Activated CD8-positive, alpha-beta T cell treated with anti-CD3 and anti-CD28 coated beads, Interleukin-2, amount 10 ng/mL, durations not matched to agents 7 days and 5 days (primary cell): ENCODE results near the gene MSH3. TPM values are rescaled to one million over a fixed set of nuclear protein-coding genes. Genes with fewer than 3 reads are reported as not detected.

Experiments used
- ATAC-seq: fragments of 150-1000 bp; cut with Tn5 transposase; one replicate; pipeline ENCODE4 v1.10.0; 2021; ENCODE audit warnings: moderate library complexity
- CTCF ChIA-PET: fragments of 350-600 bp; sonication (Branson Sonifier 250); formaldehyde crosslinking; loops from one replicate; lab custom pipeline; 2021; ENCODE audit warnings: antibody characterized with exemption; lab: Charles Lee
- POLR2A ChIA-PET: fragments of 350-600 bp; sonication (Branson Sonifier 250); formaldehyde crosslinking; loops from one replicate; lab custom pipeline; 2021; ENCODE audit warnings: antibody characterized with exemption; lab: Charles Lee
- DNase-seq: peaks from one replicate; pipeline ENCODE4 v3.0.0-alpha.2; 2020
- H3K27ac Mint-ChIP-seq: one replicate; pipeline ENCODE4 v1.8.0; 2021; ENCODE audit warnings: mild to moderate bottlenecking, mixed read lengths
- H3K27me3 Mint-ChIP-seq: one replicate; pipeline ENCODE4 v1.8.0; 2021; ENCODE audit warnings: low read depth, mixed read lengths
- H3K36me3 Mint-ChIP-seq: one replicate; pipeline ENCODE4 v1.8.0; 2021; ENCODE audit warnings: low read depth, mixed read lengths
- H3K4me1 Mint-ChIP-seq: one replicate; pipeline ENCODE4 v1.8.0; 2021; ENCODE audit warnings: low read depth, mixed read lengths
- H3K4me3 Mint-ChIP-seq: one replicate; pipeline ENCODE4 v1.8.0; 2021; ENCODE audit warnings: mild to moderate bottlenecking, mixed read lengths
- H3K9me3 Mint-ChIP-seq: one replicate; pipeline ENCODE4 v1.8.0; 2022; ENCODE audit warnings: mixed read lengths; ENCODE audit not compliant: insufficient read depth
- total RNA-seq, 2 experiments: library from RNA; stranded (reverse); gene quantifications; one replicate each; pipeline ENCODE4 v1.2.3, GENCODE V29; 2021

MSH3 gene
- total RNA-seq, 2 experiments from 2014 or later = 20.1 to 20.3 TPM

GRCh38 chr5:80919678-80920196 is 265.3 kb downstream of the MSH3 start:
- ChIA-PET POLR2A (no interaction called here), CTCF (no interaction called here)
- no peaks in the 10 kb centered on the region for H3K9me3 Mint-ChIP-seq
- DNase-seq (no peak), ATAC-seq (no peak)
- H3K36me3 Mint-ChIP-seq = no peaks in the 10 kb centered on the region
- no peak overlapping the region for H3K27ac Mint-ChIP-seq
- H3K4me1 Mint-ChIP-seq = peaks cover 11% of the 10 kb centered on the region
- H3K4me3 Mint-ChIP-seq = no peak overlapping the region
- peaks cover 4% of the 10 kb centered on the region for H3K27me3 Mint-ChIP-seq

GRCh38 chr5:80920333-80920732 is 265.9 kb downstream of the MSH3 start:
- Mint-ChIP-seq H3K9me3 (no peaks in the 10 kb centered on the region), H3K27me3 (peaks cover 4% of the 10 kb centered on the region), H3K27ac (no peak overlapping the region), H3K4me3 (no peak overlapping the region), H3K36me3 (no peaks in the 10 kb centered on the region), H3K4me1 (peaks cover 11% of the 10 kb centered on the region)
- ChIA-PET CTCF (no interaction called here), POLR2A (no interaction called here)
- ATAC-seq (no peak), DNase-seq (no peak)

GRCh38 chr5:80921026-80921425 is 266.6 kb downstream of the MSH3 start:
- CTCF ChIA-PET = no interaction called here
- H3K9me3 Mint-ChIP-seq = no peaks in the 10 kb centered on the region
- POLR2A ChIA-PET = interaction anchor here (1.0 kb wide), 1 partner anchor 84 kb away, joined by 3 read pairs; no protein-coding TSS in a partner anchor
- peaks cover 11% of the 10 kb centered on the region for H3K4me1 Mint-ChIP-seq
- no peak for DNase-seq
- no peaks in the 10 kb centered on the region for H3K36me3 Mint-ChIP-seq
- H3K27me3 Mint-ChIP-seq = peaks cover 4% of the 10 kb centered on the region
- H3K27ac Mint-ChIP-seq = no peak overlapping the region
- no peak overlapping the region for H3K4me3 Mint-ChIP-seq
- ATAC-seq = no peak

- POLR2A ChIA-PET = interaction anchor here (0.6 kb wide), 1 partner anchor 188 kb away, joined by 3 read pairs; no protein-coding TSS in a partner anchor
- Mint-ChIP-seq H3K9me3 (no peaks in the 10 kb centered on the region), H3K4me1 (no peaks in the 10 kb centered on the region), H3K27ac (no peak overlapping the region), H3K4me3 (no peak overlapping the region), H3K27me3 (peaks cover 4% of the 10 kb centered on the region), H3K36me3 (no peaks in the 10 kb centered on the region)
- DNase-seq (no peak), ATAC-seq (no peak)
- CTCF ChIA-PET = no interaction called here
Observed at GRCh38 chr5:80925931-80926330, 271.5 kb downstream of the MSH3 start.

Other genes starting within 250 kb of the MSH3 start
- 10 to 100 TPM in 1 of 2 experiments, 1 to 10 TPM in 1; 9.9 to 12.3 TPM for gene ZFYVE16, start 246.6 kb upstream of the MSH3 start, total RNA-seq
- gene FAM151B, start 166.6 kb upstream of the MSH3 start, total RNA-seq = not detected
- not detected for gene ANKRD34B, start 84.4 kb upstream of the MSH3 start, total RNA-seq
- 100 to 1,000 TPM in 1 of 2 experiments, 10 to 100 TPM in 1; 96.2 to 102 TPM for gene DHFR, start 331 bp downstream of the MSH3 start, total RNA-seq